Measurements from ENCODE around the gene ARMC7. TPM values are rescaled to one million over a fixed set of nuclear protein-coding genes. Genes with fewer than 3 reads are reported as not detected.

ARMC7 gene
- total and polyA plus RNA-seq, 12 donors: 3.7 to 13.8 (median 7.8) TPM

DNA sequence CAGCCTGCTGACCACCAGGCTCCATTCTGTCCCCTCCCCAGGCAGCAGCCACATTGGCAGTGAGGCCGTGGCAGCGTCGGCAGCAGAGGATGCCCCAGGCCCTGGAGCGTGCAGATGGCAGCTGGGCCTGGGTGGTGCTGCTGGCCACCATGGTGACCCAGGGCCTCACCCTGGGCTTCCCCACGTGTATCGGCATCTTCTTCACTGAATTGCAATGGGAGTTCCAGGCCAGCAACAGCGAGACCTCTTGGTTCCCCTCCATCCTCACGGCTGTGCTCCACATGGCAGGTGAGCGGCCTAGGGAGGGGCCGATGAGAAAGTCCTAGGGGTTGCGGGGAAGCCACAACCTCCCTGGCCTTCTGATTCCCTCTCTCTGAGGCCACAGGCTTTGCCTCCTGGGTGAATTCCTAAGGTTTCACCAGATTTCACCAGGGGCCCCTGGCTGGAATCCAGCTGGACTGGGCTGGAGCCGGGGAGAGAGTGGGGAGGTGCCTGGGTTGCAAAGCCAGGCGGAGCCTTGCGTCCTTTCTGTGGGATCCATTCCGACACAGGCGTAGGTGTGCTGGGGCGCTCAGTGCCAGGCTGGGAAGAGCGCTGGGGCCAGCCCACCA lies 16.1 kb upstream of the ARMC7 start:
- intact Hi-C loops (cut with DNase I): no loop called here
- Histone ChIP-seq H3K27ac (no peak overlapping the region), H3K4me3 (no peak overlapping the region), H3K9me3 (replicated peaks in 1 of 3) (no peaks in the 10 kb centered on the region), H3K4me1 (replicated peaks in 1 of 2) (peaks cover 6 to 16% of the 10 kb centered on the region in 2 donors), H3K36me3 (replicated peaks in 1 of 2) (no peaks in the 10 kb centered on the region), H3K27me3 (no peaks in the 10 kb centered on the region)
- no peak for TF ChIP-seq POLR2A (IDR thresholded peaks at IDR 0.05)
- TF ChIP-seq, protein P1, sequence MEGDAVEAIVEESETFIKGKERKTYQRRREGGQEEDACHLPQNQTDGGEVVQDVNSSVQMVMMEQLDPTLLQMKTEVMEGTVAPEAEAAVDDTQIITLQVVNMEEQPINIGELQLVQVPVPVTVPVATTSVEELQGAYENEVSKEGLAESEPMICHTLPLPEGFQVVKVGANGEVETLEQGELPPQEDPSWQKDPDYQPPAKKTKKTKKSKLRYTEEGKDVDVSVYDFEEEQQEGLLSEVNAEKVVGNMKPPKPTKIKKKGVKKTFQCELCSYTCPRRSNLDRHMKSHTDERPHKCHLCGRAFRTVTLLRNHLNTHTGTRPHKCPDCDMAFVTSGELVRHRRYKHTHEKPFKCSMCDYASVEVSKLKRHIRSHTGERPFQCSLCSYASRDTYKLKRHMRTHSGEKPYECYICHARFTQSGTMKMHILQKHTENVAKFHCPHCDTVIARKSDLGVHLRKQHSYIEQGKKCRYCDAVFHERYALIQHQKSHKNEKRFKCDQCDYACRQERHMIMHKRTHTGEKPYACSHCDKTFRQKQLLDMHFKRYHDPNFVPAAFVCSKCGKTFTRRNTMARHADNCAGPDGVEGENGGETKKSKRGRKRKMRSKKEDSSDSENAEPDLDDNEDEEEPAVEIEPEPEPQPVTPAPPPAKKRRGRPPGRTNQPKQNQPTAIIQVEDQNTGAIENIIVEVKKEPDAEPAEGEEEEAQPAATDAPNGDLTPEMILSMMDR (IDR thresholded peaks at IDR 0.05): no peak
- no peak for DNase-seq
- WGBS, 4 donors: 92 to 97% (median 95%) methylated on average over 14 to 18 of the region's 18 CpGs; no CpG with 5 or more reads in 1 of the 4 donors

DNA sequence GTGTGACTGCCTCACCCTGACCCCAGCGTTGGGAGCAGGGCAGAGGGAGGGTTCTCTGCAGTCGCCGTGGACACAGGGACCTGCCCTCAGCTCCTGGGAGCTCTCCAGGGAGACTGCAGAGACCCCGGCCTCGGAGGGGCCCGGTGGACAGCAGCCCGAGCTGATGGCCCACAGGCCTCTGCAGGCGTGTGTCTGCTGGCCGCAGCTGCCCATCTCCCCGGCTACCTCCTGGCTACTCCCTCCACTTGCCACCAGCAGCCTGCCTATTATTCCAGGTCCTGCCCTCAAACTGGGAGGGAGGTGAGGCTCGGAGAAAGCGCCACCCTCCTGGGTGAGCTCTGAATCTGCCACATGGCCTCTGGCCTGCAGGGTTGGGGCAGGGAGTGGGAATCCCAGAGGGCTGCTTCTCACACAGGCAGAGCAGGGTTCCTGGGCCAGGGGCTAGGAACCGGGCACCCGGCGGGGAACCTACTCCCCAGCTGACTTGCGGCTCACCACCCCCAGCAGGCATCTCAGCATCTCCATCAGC lies 14.8 kb upstream of the ARMC7 start:
- TF ChIP-seq, protein P1 (IDR thresholded peaks at IDR 0.05): no peak
- no peak for TF ChIP-seq POLR2A (IDR thresholded peaks at IDR 0.05)
- Histone ChIP-seq H3K4me1 (replicated peaks in 1 of 2) (peaks cover 6 to 13% of the 10 kb centered on the region in 2 donors), H3K27ac (no peak overlapping the region), H3K27me3 (no peaks in the 10 kb centered on the region), H3K4me3 (no peak overlapping the region), H3K36me3 (replicated peaks in 1 of 2) (no peaks in the 10 kb centered on the region), H3K9me3 (replicated peaks in 1 of 3) (no peaks in the 10 kb centered on the region)
- DNase-seq: no peak
- intact Hi-C loops (cut with DNase I): no loop called here
- 68 to 87% (median 82%) methylated on average over 7 to 16 of the region's 16 CpGs for WGBS, 4 donors

DNA sequence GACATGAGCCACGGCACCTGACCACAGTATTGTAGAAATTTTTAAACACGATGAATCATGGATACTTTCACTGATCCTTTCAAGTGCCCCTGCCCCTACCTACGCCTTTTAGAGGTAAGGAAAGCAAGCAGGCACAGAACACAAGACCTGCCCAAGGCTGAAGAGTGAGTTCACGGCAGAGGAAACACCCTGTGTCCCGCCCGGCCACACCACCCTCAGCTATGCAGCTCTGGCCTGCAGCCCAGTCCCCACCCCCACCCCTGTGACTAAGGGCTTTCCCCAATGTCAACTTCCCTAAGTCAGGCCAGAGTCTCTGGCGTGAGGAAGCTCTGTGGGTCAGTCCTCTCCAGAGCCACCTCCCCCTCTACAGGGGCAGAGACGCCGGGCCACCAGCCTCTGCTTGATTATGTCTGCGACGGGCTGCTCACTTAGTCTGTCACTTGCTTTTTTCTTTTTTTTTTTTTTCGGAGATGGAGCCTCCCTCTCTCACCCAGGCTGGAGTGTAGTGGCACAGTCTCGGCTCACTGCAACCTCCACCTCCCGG lies 13.6 kb upstream of the ARMC7 start:
- no peaks in the 10 kb centered on the region for H3K36me3 ChIP-seq (replicated peaks in 1 of 2)
- peak; percentile 65 to 88 (median 87) for DNase-seq
- TF ChIP-seq, protein P1 (IDR thresholded peaks at IDR 0.05): no peak
- no peak for TF ChIP-seq POLR2A (IDR thresholded peaks at IDR 0.05)
- intact Hi-C loops (cut with DNase I): no loop called here
- H3K27ac ChIP-seq: peak overlapping the region in 1 of 5 donors; percentile 75
- no peaks in the 10 kb centered on the region for H3K27me3 ChIP-seq
- H3K4me3 ChIP-seq: no peak overlapping the region
- H3K4me1 ChIP-seq (replicated peaks in 1 of 2): peaks cover 6 to 10% of the 10 kb centered on the region in 2 donors
- WGBS, 4 donors: 18 to 34% (median 24%) methylated on average over 10 to 14 of the region's 14 CpGs
- no peaks in the 10 kb centered on the region for H3K9me3 ChIP-seq (replicated peaks in 1 of 3)

DNA sequence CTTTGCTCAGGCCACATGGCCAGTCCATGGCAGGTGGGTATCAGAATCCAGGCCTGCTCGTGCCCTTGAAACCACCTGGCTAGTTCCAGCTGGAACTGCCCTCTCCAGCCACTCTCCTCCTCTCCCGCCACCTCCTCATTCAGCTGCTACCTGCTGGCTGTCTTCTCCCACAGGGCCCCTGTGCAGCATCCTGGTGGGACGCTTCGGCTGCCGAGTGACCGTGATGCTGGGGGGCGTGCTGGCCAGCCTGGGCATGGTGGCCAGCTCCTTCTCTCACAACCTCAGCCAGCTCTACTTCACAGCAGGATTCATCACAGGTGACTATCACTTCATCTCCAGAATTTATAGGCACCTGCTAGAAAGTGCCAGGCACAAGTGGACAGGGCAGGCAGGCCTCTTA lies 11.9 kb upstream of the ARMC7 start:
- no peak for DNase-seq
- Histone ChIP-seq H3K27ac (no peak overlapping the region), H3K36me3 (replicated peaks in 1 of 2) (no peaks in the 10 kb centered on the region), H3K9me3 (replicated peaks in 1 of 3) (no peaks in the 10 kb centered on the region), H3K4me3 (no peak overlapping the region), H3K4me1 (replicated peaks in 1 of 2) (peaks cover 6% of the 10 kb centered on the region in 2 donors), H3K27me3 (no peaks in the 10 kb centered on the region)
- no peak for TF ChIP-seq POLR2A (IDR thresholded peaks at IDR 0.05)
- TF ChIP-seq, protein P1 (IDR thresholded peaks at IDR 0.05): no peak
- WGBS, 4 donors: 92 to 98% (median 94%) methylated on average over 6 to 7 of the region's 7 CpGs
- intact Hi-C loops (cut with DNase I): no loop called here
